GM18508 (cell line): ENCODE results near the gene CHPF.

Source experiments
- ATAC-seq: cut with Tn5 transposase; IDR thresholded peaks from one replicate; pipeline ENCODE4 v1.9.1; 2021; ENCODE audit warnings: moderate number of reproducible peaks; ENCODE audit not compliant: insufficient read depth, unreplicated experiment

CHPF gene

DNA sequence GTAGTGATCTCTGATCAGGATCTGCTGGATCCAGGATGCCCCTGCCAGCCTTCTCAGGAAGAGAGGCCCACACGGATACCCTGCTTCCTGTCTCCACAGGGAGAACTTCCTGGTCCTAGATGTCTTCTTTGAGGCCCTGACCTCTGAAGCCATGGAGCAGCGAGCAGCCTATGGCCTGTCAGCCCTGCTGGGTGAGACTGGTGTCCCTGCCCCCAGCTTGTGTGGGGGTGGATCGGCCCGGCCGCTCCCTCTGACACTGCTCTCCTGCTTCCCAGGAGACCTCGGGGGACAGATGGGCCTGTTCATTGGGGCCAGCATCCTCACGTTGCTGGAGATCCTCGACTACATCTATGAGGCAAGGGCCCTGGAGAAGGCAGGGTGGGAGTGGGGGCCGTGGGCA is 6.6 kb downstream of the CHPF start:
- ATAC-seq, result no peak

DNA sequence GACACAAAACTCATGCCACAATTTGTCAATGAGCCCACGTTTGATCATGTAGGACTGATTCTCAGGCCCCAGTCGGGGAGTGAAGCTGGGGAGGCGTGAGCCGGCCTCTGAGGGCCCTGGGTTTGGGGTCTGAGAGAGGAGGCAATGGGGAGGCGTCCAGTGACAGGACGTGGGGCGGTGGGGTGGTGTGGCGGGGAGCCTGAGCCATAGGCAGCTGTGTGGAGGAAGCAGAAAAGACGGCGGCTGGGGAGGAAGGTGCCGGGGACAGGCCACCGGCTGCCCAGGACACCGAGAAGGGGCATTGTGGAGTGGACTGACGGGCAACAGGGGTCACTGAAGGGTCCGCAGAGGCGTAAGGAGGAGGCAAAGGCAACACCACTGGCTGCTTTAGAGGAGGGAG is 7.2 kb downstream of the CHPF start:
- ATAC-seq, result no peak

DNA sequence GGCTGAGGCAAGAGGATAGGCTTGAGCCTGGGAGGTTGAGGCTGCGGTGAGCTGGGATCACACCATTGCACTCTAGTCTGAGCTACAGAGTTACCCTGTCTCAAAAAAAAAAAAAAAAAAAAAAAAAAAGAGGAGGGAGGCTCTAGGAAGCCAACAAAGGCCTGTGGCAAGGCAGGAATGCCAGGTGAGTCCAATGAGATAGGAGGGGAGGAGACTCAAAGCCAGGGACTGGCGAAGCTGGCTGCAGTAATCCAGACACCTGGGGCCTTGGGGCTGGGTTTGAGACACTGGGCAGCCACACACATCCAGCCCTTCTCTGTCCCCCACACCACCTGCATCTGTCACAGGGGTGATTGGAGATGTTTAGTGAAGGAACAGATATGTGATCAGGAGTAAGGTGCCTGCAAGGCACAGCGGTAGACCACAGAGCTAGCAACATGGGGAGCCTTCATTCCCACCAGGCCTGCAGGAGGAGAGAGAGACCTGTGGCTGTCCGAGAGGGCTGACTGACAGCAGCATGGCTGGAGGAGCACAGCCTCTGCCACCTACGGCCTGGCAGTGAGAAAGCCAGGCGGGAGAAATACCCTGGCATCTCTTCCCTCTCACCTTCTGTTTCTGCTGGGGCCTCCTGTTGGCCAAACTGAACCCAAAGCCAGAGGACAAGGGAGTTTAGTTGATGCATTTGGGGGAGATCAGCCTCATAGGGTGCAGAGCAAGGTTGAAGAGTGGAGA is 9.5 kb downstream of the CHPF start:
- ATAC-seq, result no peak

DNA sequence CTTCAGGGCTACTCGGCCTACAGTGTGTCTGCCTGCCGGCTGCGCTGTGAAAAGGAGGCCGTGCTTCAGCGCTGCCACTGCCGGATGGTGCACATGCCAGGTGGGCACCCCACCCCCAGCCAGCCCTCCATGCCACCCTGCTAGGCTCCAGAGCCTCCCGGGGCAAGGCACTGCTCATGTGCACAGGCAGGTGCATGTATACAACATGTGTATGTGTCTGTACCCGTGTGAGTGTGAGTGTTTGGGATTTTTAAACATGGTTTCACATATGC is 11.3 kb downstream of the CHPF start:
- no peak for ATAC-seq

DNA sequence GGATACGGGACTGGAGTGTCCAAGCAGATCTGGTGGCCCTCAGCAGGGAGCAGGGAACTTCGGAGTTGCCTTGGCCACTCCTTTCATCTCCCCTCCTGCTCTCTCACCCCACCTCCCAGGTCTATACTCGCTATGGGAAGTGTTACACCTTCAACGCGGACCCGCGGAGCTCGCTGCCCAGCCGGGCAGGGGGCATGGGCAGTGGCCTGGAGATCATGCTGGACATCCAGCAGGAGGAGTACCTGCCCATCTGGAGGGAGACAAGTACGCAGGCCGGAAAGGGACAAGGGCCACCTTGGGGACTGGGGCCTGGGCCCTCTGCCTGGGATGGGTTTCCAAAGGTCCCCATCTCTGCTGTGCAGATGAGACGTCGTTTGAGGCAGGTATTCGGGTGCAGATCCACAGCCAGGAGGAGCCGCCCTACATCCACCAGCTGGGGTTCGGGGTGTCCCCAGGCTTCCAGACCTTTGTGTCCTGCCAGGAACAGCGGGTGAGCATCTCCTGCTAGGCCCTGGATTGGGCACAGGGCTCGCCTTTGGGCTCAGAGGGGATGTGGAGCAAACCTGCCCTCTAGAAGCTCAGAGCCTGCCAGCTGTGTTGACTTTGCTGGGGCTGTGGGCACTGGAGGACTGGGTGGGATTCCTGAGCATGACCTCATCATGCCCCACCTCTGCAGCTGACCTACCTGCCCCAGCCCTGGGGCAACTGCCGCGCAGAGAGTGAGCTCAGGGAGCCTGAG is 11.8 kb downstream of the CHPF start:
- ATAC-seq, result no peak

DNA sequence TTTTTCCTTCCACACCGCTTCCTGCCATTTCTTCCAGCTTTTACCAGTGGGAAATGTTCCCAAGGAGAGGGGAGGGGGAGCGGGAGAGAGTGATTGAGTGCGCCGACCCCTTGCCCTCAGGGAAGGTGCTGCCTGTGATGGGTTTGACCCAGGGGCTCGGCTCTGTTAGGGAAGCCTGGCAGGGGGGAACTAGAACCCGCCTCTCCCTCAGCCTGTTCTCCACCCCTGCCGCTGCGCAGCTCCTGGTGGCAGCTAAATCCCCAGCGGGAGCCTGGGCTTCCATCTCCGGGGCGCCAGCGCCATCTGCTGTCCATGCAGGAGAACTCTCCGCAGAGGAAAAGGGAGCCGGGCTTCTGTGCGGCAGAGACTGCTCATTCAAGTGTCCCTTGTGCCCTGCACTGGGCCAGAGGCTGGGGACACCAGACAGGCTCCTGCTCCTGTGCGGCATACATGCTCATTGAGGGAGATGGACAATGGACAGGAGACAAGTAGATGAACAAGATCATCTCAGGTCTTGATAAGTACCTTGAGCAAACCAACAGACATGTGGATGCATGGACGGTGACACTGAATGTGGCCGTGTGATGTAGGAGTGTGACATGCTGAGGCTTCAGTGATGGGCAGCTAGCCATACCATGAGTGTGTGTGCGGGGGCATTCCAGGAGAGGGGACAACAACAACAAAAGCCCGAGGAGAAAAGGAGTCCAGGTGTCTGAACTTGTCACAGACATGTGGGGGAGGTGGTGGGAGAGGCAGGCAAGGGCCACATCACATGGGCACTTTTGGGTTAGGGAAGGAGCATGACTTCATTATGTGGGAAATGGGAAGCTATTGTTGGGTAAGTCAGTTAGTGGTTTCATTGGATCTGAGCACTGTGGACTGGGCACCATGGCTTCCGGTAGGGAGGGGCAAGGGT is 13.3 kb downstream of the CHPF start:
- peak; percentile 61 for ATAC-seq

DNA sequence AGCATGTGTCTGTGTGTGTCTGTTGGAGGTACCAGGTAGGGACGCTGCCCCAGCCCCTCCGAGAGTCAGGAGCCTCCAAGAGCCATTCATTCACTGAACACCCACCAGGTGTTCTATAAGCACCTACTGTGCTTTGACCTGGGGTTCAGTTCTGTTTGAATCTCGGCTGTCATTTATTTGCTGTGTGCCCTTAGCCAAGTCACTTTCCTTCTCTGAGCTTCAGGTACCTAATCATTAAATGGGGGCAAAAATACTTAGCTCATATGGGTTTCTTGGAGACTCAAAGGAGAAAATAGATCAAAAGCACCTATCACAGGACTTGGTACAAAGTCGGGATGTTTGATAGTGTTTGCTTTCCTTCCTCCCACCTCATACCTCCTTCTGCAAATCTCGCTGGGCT is 16.1 kb downstream of the CHPF start:
- no peak for ATAC-seq

DNA sequence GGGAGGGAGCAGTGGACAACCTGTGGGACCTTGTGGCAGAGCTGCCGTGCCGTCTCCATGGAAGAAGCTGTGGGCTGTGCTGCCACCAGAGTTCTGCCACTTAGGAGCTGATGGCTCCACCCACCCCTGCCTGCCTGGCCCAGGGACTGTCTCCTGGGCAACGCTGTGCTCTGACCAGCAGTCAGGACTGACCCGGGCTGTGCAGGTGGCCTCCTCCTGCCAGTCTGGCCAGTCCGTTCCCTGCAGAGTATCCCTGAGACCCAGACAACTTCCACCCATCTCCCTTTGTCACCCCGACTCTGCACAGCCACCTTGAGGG is 16.6 kb downstream of the CHPF start:
- no peak for ATAC-seq

DNA sequence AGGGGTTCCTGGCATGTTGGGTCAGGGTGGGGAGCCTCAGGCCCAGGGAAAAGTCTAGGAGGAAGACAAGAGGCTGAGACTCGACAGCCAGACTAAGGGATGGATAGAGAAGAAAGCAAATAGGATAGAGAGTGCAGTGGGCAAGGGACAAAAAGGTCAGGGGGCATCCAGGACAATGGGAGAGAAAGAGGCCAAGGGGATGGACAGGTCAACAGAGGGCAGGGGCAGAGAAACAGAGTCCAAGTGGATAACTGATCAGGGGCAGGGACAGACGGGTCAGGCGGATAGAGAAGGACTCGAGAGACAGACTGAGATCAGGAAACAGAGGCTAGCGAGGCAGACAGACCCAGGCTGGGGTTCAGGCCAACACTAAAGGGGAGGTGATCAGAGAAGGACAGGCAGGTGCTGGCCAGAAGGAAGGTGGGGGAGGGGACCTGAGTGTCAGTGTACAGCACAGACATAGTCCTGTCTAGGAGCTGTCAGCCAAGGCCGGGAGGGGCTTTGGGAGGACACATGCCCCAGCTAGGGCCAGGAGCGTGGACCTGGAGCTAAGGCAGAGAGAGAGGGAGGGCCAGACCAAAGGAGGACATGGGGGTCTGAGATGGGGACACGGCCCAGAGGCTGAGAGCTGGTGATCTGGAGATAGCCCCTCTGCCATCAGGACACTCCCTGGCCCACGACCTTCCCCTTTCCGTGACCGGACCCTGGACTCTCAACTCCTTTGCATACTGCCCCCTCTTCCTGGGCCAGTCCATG is 17.1 kb downstream of the CHPF start:
- ATAC-seq, result no peak

DNA sequence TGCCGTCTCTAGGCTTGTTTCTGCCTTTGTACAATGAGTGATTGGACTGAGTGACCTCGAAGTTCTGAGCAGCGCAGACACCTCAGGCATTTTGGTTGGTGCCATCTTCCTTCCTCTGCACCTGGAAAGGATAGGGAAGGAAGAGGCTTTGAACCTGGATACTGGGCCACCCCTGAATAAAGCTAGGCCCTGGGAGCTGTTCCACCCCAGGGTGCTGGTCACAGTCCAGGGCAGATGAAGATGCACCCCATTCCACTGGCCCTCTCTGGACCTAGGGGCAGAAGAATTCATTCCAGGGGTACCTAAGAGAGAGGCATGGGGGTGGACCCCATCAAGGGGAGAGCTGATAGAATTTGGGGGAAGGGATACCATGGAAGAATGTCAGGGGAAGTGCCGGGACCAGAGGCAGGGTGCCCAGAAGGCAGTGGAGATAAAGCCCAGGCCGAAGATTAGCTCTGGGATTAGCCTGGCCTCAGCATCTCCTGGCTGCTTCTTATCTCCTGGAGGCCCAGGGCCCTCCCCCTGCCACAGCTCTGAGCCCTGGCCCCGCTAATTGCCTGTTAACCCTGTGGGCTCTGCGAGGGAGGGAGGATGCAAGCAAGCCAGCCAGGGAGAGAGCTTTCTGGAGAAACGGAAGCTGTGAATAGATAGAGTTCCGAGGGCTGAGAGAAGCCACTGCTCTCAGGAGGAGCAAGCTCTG is 17.9 kb downstream of the CHPF start:
- no peak for ATAC-seq

DNA sequence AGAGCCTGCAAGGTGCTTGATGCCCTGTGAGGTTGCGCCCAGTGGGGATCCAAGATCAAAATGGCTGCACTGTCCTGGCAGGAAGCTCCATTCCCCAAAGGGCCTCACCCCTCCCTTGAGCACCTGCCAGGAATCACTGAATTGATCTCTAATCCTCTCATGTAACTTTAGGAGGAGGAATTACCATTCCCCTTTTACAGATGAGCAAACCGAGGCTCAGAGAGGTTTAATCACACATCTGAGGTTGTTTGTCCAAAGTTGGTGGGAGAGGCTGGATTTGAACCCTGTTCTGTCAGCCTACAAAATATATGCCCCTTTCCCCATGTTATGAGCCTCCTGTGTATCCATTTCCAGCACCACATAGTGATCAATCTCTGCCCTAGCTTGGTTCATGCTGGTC is 18.8 kb downstream of the CHPF start:
- no peak for ATAC-seq

DNA sequence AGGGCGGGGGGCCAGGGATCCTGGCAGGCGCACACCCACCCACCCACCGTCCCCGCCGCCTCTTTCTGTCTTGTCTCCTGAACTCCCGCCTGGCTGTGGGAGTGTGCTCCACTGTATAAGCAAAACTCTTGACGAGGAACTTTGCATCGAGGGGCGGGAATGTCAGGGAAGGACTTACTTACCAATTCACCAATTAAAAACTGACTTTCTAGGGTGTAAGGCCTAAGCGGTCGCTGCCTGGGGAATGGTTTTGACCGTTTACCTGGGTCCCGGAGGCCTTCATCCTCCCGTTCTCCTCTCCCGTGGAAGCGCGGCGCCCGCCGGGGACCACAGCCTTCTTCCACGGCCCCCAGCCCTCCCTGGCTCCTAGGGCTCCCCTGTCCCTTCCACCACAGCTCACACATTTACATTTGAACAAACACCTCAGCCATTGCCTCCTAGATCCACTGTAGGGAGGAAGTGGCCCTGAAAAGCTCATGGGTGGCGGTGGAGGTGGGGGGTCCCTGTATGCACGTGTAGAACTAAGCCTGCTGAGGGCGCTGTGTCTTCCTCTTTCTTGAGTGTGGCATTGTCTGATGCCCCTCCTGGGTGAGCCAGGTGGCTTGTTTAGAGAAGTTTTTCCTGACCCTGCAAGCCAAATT is 20.5 kb downstream of the CHPF start:
- ATAC-seq, result no peak

DNA sequence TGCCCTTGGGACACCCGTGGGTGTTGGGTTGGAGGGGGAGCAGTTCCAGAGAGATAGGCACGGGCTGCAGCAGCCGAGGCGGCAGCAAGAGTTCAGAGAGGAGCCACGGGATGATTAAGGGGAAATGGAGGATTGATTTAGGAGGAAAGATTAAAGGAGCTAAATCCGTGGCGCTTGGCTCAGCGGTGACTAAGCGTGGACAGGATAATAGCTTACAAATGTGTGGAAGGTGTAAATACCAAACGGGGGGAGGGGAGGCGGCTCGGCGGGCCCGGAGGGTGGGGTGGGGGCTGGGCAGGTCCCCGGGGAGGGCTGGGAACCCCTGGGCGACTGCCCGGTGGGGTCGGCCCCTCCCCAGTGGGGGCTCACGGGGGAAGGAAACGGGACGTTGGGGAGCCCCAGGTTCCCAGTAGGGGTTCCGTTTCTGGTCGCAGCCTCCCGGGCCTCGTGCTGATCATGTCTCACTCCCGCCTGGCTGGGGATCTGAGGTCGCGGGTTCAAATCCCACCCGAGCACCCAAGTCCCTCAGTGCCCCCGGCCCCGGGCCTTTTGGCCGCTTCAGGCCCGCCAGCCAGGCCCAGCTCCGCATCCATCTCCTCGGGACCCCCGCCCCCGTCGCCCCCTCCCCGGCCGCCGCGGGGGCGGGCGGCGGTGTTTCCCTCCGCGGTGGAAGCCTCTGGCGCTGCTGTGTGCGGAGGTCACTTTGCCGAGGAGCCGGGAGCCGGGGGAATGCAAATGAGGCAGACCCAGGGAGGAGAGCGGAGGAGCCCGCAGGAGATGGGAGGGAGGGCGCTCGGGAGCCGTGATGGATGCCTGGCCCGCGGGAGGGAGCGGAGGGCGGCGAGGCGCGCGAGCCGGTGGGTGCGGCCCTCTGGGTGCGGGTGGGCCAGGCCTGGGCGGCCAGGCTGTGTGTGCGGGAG is 21.2 kb downstream of the CHPF start:
- no peak for ATAC-seq

DNA sequence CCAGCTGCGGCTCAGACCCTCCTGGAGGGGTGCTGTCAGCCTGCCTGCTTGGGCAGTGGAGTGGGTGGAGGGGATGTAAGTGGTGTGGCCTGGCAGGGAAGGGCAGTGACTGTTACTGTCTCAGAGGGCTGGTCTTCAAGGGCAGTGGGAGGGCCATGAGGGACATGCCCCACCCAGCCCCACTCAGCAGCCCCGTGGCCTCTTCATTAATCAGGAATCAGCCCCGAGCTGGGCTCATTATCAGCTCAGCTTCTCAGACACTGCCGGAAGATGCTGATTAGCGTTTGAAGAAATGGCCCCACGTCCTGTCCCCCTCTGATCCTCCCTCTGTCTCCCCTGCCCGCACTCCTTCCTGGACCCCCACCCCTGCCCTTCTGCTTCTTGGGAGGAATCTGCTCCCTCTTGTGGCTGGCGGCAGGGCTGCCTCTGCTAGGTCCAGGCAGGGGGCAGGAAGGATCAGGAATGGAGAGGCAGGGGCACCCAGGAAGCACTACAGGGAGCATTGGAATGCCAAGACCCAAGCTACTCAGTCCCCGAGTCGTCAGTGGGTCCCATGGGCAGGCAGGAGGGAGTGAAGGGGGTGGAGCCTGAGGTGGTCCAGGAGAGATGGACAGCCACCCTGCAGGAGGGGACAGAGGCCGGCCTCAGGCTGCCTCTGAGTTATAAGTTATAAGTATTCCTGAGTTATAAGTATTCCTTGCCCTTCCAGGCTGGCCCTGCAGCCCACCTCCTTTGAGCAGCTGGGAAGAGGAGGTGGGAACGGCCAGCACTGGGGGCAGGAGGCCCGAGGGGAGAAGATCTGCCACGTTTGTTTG is 22.3 kb downstream of the CHPF start:
- ATAC-seq, result no peak

DNA sequence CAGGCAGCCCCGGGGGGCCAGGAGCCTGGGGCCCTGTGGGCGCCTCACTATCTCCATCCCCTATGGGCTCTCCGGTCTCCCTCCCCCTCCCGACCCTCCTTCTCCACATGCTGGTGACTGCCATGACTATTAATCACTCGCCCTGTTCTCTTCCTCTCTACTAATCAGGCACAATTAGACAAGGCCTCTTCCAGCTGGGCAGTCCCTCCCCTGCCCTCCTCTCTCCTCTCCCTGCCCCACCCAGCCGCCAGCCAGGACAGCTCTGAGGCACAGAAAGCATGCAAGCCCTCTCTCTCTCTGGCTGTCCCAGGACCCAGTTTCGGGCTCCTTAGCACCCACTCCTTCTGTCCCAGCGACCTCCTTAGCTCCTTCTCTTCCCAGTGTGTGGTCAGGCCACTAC is 23.5 kb downstream of the CHPF start:
- no peak for ATAC-seq

DNA sequence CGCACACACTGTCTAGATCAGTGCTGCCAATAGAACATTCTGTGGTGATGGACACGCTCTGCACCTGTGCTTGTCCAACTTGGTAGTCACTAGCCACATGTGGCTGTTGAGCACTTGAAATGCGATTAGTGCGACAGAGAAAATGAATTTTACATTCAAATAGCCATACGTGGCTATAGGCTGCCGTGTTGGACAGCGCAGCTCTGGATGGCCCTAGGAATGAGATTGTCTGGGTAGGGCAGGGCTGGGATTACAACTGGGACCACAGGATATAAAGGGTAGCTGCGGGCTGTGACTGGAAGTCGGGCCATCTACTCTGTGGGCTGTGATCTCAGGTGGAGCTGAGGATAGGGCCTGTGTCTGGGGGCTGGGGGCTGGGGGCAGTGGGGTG is 24.1 kb downstream of the CHPF start:
- no peak for ATAC-seq

DNA sequence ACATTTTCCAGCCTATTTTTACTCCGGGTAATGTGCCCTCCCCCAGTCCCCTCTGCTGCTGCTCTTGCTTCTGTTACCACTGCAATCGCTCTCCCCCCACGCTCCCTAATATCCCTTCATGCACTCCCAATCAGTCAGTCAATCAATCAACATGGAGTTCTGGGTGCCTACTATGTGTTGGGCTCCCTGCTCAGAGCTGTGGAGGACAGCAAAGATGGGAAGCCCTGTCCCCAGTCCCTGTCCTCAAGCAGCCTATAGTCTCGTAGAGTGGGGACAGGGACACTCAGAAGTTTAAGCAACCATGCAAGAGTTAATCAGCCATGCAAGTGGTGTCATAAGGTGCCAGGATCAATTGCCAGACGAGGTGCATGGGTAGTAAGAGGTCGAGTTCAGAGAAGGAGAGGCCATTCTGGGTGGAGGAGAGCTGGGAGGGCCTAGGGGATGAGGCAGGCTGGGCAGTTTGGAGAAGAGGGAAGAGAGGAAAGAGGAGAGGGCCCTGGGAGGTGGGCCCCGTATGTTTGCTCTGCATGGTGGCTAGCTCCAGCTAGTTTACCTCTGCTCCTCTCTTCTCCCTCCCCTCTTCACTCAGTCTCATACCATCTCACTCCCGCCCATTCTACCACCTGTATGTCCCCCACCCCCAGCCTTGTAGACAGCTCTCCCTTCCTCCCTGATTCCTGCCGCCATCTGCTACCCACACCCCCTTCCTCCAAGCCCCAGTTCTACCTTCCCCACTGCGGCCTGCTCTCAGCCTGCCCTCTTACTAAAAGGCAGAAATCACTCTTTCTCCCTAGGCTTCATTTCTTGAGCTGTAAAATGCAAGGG is 25.4 kb downstream of the CHPF start:
- no peak for ATAC-seq
